WTC11 (cell line): ENCODE measurements around the gene RPL29. TPM values are rescaled to one million over a fixed set of nuclear protein-coding genes. Genes with fewer than 3 reads are reported as not detected.
A peak's percentile ranks its signal among the peaks of the same experiment; 100 is the strongest.

Experiments used
- ATAC-seq: fragments of 200-7000 bp; cut with Tn5 transposase; 2 replicates; pipeline ENCODE4 v1.10.0; 2021; ENCODE audit warnings: mild to moderate bottlenecking, moderate library complexity
- CTCF ChIA-PET: fragments of 300-600 bp; sonication (Branson Sonifier 250); formaldehyde crosslinking; loops from one replicate; lab custom pipeline; 2021; ENCODE audit warnings: antibody characterized with exemption; lab: Charles Lee
- POLR2A ChIA-PET: fragments of 350-600 bp; sonication (Branson Sonifier 250); formaldehyde crosslinking; loops from one replicate; lab custom pipeline; 2021; ENCODE audit warnings: antibody characterized with exemption; lab: Charles Lee
- DNase-seq: peaks from one replicate; pipeline ENCODE4 v3.0.0; 2021; ENCODE audit warnings: low spot score
- H3K27ac Mint-ChIP-seq: 2 replicates; pipeline ENCODE4 v1.8.0; 2021; ENCODE audit warnings: mixed read lengths
- H3K27me3 Mint-ChIP-seq: 2 replicates; pipeline ENCODE4 v1.8.0; 2021; ENCODE audit warnings: low read depth, mild to moderate bottlenecking, moderate library complexity, mixed read lengths
- H3K36me3 Mint-ChIP-seq: 2 replicates; pipeline ENCODE4 v1.8.0; 2021; ENCODE audit warnings: mixed read lengths
- H3K4me1 Mint-ChIP-seq: 2 replicates; pipeline ENCODE4 v1.8.0; 2022; ENCODE audit warnings: mixed read lengths
- H3K4me3 Mint-ChIP-seq: 2 replicates; pipeline ENCODE4 v1.8.0; 2021; ENCODE audit warnings: mild to moderate bottlenecking, moderate library complexity, mixed read lengths
- H3K9me3 Mint-ChIP-seq: 2 replicates; pipeline ENCODE4 v1.8.0; 2021; ENCODE audit warnings: mixed read lengths
- ARID4B ChIP-seq: sonication (generic); formaldehyde crosslinking; IDR thresholded peaks from 2 replicates; pipeline ENCODE4 v1.8.0; 2023; ENCODE audit warnings: missing genetic modification reagents, mild to moderate bottlenecking, borderline replicate concordance
- FOXP1 ChIP-seq: sonication (generic); formaldehyde crosslinking; IDR thresholded peaks from 2 replicates; pipeline ENCODE4 v1.8.0; 2022; ENCODE audit warnings: missing genetic modification reagents, mild to moderate bottlenecking, moderate library complexity, borderline replicate concordance
- PRDM15 ChIP-seq: sonication (generic); formaldehyde crosslinking; IDR thresholded peaks from 2 replicates; pipeline ENCODE4 v1.8.0; 2022; ENCODE audit warnings: missing genetic modification reagents
- ZBTB21 ChIP-seq: sonication (generic); formaldehyde crosslinking; IDR thresholded peaks from 2 replicates; pipeline ENCODE4 v1.8.1; 2023; ENCODE audit warnings: mild to moderate bottlenecking, missing genetic modification reagents, borderline replicate concordance
- ZNF138 ChIP-seq: sonication (generic); formaldehyde crosslinking; conservative IDR thresholded peaks from 2 replicates; pipeline ENCODE4 v1.8.1; 2022; ENCODE audit warnings: mild to moderate bottlenecking, moderate library complexity, missing genetic modification reagents
- ZNF281 ChIP-seq: sonication (generic); formaldehyde crosslinking; IDR thresholded peaks from 2 replicates; pipeline ENCODE4 v1.8.0; 2023; ENCODE audit warnings: mild to moderate bottlenecking, missing genetic modification reagents
- total RNA-seq: library from RNA; stranded (reverse); gene quantifications from 3 replicates; pipeline ENCODE4 v1.2.3, GENCODE V29; 2021
- TF ChIP-seq, protein P1 (sequence below): sonication (generic); formaldehyde crosslinking; conservative IDR thresholded peaks from 2 replicates; pipeline ENCODE4 v1.8.1; 2022; ENCODE audit warnings: mild to moderate bottlenecking, missing genetic modification reagents
- TF ChIP-seq, protein P2 (sequence below): sonication (generic); formaldehyde crosslinking; IDR thresholded peaks from 2 replicates; pipeline ENCODE4 v1.8.1; 2022; ENCODE audit warnings: low read depth, mild to moderate bottlenecking, moderate library complexity, missing genetic modification reagents, borderline replicate concordance
- TF ChIP-seq, protein P3 (sequence below): sonication (generic); formaldehyde crosslinking; IDR thresholded peaks from 2 replicates; pipeline ENCODE4 v1.8.1; 2023; ENCODE audit warnings: mild to moderate bottlenecking, missing genetic modification reagents
- TF ChIP-seq, protein P4 (sequence below): sonication (generic); formaldehyde crosslinking; IDR thresholded peaks from 2 replicates; pipeline ENCODE4 v1.8.1; 2023; ENCODE audit warnings: mild to moderate bottlenecking, moderate library complexity, missing genetic modification reagents

Gene RPL29
- total RNA-seq, 1 experiment from 2014 or later: 1,343 TPM

DNA sequence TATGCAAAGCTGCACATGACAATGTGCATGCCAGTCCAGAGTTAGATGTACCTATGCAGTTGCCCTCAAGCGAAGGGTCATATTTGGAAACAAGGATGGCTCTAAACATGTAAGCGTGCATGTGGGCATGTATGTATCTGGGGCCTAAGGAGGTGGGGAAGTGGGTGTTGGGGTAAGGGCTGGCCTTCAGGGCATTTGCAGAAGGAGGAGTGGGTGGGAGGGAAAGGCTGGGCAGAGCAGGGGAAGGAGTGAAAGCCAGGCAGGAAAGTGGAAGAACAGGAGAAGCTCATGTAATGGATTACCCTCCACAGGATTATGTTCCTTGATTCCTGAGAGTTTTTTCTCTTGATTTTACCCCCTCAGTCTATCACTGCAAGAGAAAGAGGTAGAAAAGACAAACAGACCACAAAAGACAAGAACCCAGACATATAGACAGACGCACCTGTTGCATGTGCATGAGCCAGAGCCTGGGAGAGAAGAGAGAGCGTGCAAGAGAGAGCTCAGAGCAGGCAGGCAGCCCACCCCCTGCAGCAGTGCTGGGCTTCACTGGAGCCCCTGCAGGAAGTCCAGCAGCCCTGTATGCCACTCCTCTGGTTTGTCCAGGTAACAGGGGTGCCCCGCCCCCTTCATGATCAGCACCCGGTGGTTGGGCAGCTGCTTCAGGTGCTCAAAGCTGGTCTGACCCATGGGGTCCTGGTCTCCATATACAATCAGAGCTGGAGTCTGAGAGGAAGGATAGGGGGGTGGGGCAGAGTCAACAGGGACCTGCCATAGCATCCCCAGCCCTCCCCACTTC, 26.6 kb downstream of the RPL29 start (continued):
- TF ChIP-seq PRDM15: 0 out of 2 replicates have a peak, but pooled peaks have one; percentile 17
- TF ChIP-seq, protein P1, sequence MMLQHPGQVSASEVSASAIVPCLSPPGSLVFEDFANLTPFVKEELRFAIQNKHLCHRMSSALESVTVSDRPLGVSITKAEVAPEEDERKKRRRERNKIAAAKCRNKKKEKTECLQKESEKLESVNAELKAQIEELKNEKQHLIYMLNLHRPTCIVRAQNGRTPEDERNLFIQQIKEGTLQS: no peak
- TF ChIP-seq, protein P2, sequence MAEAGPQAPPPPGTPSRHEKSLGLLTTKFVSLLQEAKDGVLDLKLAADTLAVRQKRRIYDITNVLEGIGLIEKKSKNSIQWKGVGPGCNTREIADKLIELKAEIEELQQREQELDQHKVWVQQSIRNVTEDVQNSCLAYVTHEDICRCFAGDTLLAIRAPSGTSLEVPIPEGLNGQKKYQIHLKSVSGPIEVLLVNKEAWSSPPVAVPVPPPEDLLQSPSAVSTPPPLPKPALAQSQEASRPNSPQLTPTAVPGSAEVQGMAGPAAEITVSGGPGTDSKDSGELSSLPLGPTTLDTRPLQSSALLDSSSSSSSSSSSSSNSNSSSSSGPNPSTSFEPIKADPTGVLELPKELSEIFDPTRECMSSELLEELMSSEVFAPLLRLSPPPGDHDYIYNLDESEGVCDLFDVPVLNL (CRISPR knock-in tag): no peak
- TF ChIP-seq, protein P3, sequence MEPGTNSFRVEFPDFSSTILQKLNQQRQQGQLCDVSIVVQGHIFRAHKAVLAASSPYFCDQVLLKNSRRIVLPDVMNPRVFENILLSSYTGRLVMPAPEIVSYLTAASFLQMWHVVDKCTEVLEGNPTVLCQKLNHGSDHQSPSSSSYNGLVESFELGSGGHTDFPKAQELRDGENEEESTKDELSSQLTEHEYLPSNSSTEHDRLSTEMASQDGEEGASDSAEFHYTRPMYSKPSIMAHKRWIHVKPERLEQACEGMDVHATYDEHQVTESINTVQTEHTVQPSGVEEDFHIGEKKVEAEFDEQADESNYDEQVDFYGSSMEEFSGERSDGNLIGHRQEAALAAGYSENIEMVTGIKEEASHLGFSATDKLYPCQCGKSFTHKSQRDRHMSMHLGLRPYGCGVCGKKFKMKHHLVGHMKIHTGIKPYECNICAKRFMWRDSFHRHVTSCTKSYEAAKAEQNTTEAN (CRISPR knock-in tag): no peak

GRCh38 chr3:51968170-51968775, 27.4 kb downstream of the RPL29 start:
- Mint-ChIP-seq H3K36me3 (no peaks in the 10 kb centered on the region), H3K4me3 (peak overlapping the region; percentile 81), H3K9me3 (no peaks in the 10 kb centered on the region), H3K27ac (peak overlapping the region; percentile 56), H3K4me1 (peaks cover 49% of the 10 kb centered on the region), H3K27me3 (peaks cover 18% of the 10 kb centered on the region; the same call in 1 of the 2 replicates)
- no peak for TF ChIP-seq ZNF138 (CRISPR knock-in tag)
- TF ChIP-seq FOXP1 (CRISPR knock-in tag): no peak
- TF ChIP-seq ZNF281 (CRISPR knock-in tag): peak; percentile 90
- ChIA-PET POLR2A (interaction anchor here (0.7 to 3.7 kb wide), 9 partner anchors 11 to 1614 kb away, joined by 3 to 23 read pairs (median 5); partner anchors contain the start of genes ACY1, GPR62, PARP3 and POC1A), CTCF (interaction anchor here (0.6 to 6.3 kb wide), 6 partner anchors 14 to 149 kb away, joined by 3 to 43 read pairs (median 10); partner anchors contain the start of genes ACY1, PARP3 and RRP9)
- ATAC-seq: peak; percentile 28
- peak; percentile 69 for DNase-seq

DNA sequence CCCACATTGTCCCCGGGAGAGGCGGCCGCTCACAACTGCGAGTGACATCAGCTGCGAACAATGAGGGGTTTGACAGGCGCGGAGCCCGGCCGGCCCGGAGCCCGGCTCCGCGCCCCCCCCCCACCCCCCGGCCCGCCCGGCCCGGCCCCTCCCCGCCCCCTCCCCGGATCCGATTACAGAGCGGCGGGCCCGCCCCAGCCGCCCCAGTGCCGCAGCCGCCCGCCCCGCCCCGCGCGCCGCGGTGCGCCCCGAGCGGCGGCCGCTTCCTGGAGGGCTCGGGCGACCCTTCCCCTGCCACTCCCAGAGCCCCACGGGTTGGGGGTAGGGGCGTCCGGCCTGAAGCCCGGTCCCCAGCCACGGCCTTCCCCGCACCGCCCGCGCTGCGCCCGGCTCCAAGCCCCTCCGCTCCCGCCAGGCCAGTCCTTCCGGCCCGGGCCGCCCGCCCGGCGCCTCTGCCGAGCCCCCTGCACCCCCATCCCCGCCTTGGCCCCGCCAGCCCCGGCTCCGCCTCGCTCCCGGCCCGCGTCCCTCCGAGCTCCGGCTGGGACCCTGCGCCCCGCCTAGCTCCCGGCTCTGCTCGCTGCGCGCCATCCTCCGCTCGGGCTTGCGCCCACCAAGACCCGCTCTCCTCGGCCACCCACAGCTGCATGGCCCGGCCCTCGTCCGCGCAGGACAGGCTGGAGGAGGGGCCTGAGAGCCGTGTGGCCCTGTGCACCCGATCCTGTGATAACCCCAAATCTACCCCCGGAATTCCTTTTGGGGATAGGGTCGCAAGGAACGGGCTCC, 28.1 kb downstream of the RPL29 start, which contains the start of gene PCBP4:
Gene PCBP4 (minus strand): TSS at position 71 of the 786 bp plus-strand sequence. CDS start 6,214 bp downstream, outside the sequence.
- ATAC-seq (peak; percentile 40), DNase-seq (peak; percentile 69)
- Mint-ChIP-seq H3K4me1 (peaks cover 49% of the 10 kb centered on the region), H3K4me3 (peak within 1 kb of the TSS; percentile 81), H3K27me3 (peaks cover 22% of the 10 kb centered on the region), H3K36me3 (no peaks in the 10 kb centered on the region), H3K27ac (no peak within 1 kb of the TSS; the same call in 1 of the 2 replicates), H3K9me3 (no peaks in the 10 kb centered on the region)
- POLR2A ChIA-PET: interaction anchor here (0.7 to 3.7 kb wide), 9 partner anchors 10 to 1613 kb away, joined by 4 to 23 read pairs (median 5); partner anchors contain the start of genes ACY1, GPR62, PARP3 and RRP9
- CTCF ChIA-PET: interaction anchor here (1.0 to 6.3 kb wide), 6 partner anchors 15 to 148 kb away, joined by 3 to 43 read pairs (median 10); partner anchors contain the start of genes ACY1, PARP3 and RRP9
- TF ChIP-seq FOXP1 (CRISPR knock-in tag) (peak; percentile 75; the same call in 1 of the 2 replicates), ARID4B (0 out of 2 replicates have a peak, but pooled peaks have one; percentile 39), ZBTB21 (CRISPR knock-in tag) (peak; percentile 59; the same call in 1 of the 2 replicates)
- TF ChIP-seq, protein P4, sequence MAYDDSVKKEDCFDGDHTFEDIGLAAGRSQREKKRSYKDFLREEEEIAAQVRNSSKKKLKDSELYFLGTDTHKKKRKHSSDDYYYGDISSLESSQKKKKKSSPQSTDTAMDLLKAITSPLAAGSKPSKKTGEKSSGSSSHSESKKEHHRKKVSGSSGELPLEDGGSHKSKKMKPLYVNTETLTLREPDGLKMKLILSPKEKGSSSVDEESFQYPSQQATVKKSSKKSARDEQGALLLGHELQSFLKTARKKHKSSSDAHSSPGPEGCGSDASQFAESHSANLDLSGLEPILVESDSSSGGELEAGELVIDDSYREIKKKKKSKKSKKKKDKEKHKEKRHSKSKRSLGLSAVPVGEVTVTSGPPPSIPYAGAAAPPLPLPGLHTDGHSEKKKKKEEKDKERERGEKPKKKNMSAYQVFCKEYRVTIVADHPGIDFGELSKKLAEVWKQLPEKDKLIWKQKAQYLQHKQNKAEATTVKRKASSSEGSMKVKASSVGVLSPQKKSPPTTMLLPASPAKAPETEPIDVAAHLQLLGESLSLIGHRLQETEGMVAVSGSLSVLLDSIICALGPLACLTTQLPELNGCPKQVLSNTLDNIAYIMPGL (CRISPR knock-in tag): 0 out of 2 replicates have a peak, but pooled peaks have one; percentile 39
